Uterus (tissue), 2 donors: Measurements from ENCODE around the gene CACNG8.

Source experiments
- CTCF ChIP-seq, 4 experiments: fragments of 200-600 bp in 2 of 4; fragments of 450-650 bp in 2 of 4; sonication (generic) in 2 of 4; IDR thresholded peaks; one replicate each; pipeline ENCODE4 v1.5.1; 2016 to 2019; ENCODE audit warnings: antibody characterized with exemption in 4 of 4, mild to moderate bottlenecking in 2 of 4, moderate library complexity in 1 of 4
- POLR2A ChIP-seq, 2 donors: fragments of 450-650 bp; IDR thresholded peaks; one replicate each; pipeline ENCODE4 v1.6.1; 2016; ENCODE audit warnings: antibody characterized with exemption in 2 of 2, mild to moderate bottlenecking in 1 of 2, moderate library complexity in 1 of 2

GRCh38 chr19:53927739-53928138 is 35.0 kb upstream of the CACNG8 start:
- TF ChIP-seq POLR2A (IDR thresholded peaks at IDR 0.05) (no peak), CTCF (IDR thresholded peaks at IDR 0.05) (no peak)
